BLaER1 (cell line): ENCODE results near the gene ZAR1.

Experiments
- H3K27ac ChIP-seq: shearing (Covaris generic); formaldehyde crosslinking; 2 replicates; pipeline ENCODE4 v1.8.1; 2022
- H3K27me3 ChIP-seq: shearing (Covaris generic); formaldehyde crosslinking; 2 replicates; pipeline ENCODE4 v1.8.1; 2022
- H3K36me3 ChIP-seq: shearing (Covaris generic); formaldehyde crosslinking; 2 replicates; pipeline ENCODE4 v1.8.1; 2022
- H3K4me1 ChIP-seq: shearing (Covaris generic); formaldehyde crosslinking; 2 replicates; pipeline ENCODE4 v1.8.1; 2022
- H3K4me2 ChIP-seq: shearing (Covaris generic); formaldehyde crosslinking; 2 replicates; pipeline ENCODE4 v1.8.1; 2022
- H3K4me3 ChIP-seq: shearing (Covaris generic); formaldehyde crosslinking; 2 replicates; pipeline ENCODE4 v1.8.1; 2022
- H3K9ac ChIP-seq: shearing (Covaris generic); formaldehyde crosslinking; 2 replicates; pipeline ENCODE4 v1.8.1; 2022
- H3K9me3 ChIP-seq: shearing (Covaris generic); formaldehyde crosslinking; 2 replicates; pipeline ENCODE4 v1.8.1; 2022
- H4K20me1 ChIP-seq: shearing (Covaris generic); formaldehyde crosslinking; 2 replicates; pipeline ENCODE4 v1.8.1; 2022
- Cebpa-rat ChIP-seq: shearing (Covaris generic); IDR thresholded peaks from 2 replicates; pipeline ENCODE4 v1.8.1; 2022

The ZAR1 gene

GRCh38 chr4:48467891-48468290 lies 22.2 kb upstream of the ZAR1 start:
- Histone ChIP-seq H3K4me3 (no peak overlapping the region), H3K4me1 (peaks cover 20% of the 10 kb centered on the region), H3K9me3 (no peaks in the 10 kb centered on the region), H3K27me3 (no peaks in the 10 kb centered on the region), H3K9ac (no peak overlapping the region), H3K27ac (no peak overlapping the region), H3K4me2 (peak overlapping the region; percentile 55), H3K36me3 (no peaks in the 10 kb centered on the region), H4K20me1 (no peaks in the 10 kb centered on the region)
- TF ChIP-seq Cebpa-rat: no peak

- H3K4me2 ChIP-seq: no peak overlapping the region
- no peak overlapping the region for H3K9ac ChIP-seq
- no peak overlapping the region for H3K27ac ChIP-seq
- TF ChIP-seq Cebpa-rat: no peak
- no peaks in the 10 kb centered on the region for H3K36me3 ChIP-seq
- no peaks in the 10 kb centered on the region for H3K27me3 ChIP-seq
- no peak overlapping the region for H3K4me3 ChIP-seq
- H3K9me3 ChIP-seq: no peaks in the 10 kb centered on the region
- H4K20me1 ChIP-seq: no peaks in the 10 kb centered on the region
- H3K4me1 ChIP-seq: peaks cover 20% of the 10 kb centered on the region
These were observed 19.9 kb upstream of the ZAR1 start for GRCh38 chr4:48470137-48470536.

GRCh38 chr4:48470570-48470969 lies 19.5 kb upstream of the ZAR1 start:
- H3K27ac ChIP-seq: no peak overlapping the region
- H3K4me2 ChIP-seq: no peak overlapping the region
- H3K9me3 ChIP-seq: no peaks in the 10 kb centered on the region
- TF ChIP-seq Cebpa-rat: no peak
- no peaks in the 10 kb centered on the region for H3K36me3 ChIP-seq
- no peak overlapping the region for H3K9ac ChIP-seq
- H3K4me3 ChIP-seq: no peak overlapping the region
- peaks cover 20% of the 10 kb centered on the region for H3K4me1 ChIP-seq
- no peaks in the 10 kb centered on the region for H3K27me3 ChIP-seq
- H4K20me1 ChIP-seq: no peaks in the 10 kb centered on the region

GRCh38 chr4:48472794-48473193 lies 17.3 kb upstream of the ZAR1 start:
- H3K9ac ChIP-seq: no peak overlapping the region
- no peaks in the 10 kb centered on the region for H4K20me1 ChIP-seq
- H3K4me3 ChIP-seq: no peak overlapping the region
- no peaks in the 10 kb centered on the region for H3K27me3 ChIP-seq
- H3K4me1 ChIP-seq: peaks cover 8% of the 10 kb centered on the region
- no peak for TF ChIP-seq Cebpa-rat
- no peak overlapping the region for H3K4me2 ChIP-seq
- H3K9me3 ChIP-seq: no peaks in the 10 kb centered on the region
- no peaks in the 10 kb centered on the region for H3K36me3 ChIP-seq
- no peak overlapping the region for H3K27ac ChIP-seq

GRCh38 chr4:48475770-48476169 lies 14.3 kb upstream of the ZAR1 start:
- no peak overlapping the region for H3K4me3 ChIP-seq
- peaks cover 16% of the 10 kb centered on the region for H3K4me1 ChIP-seq
- no peak overlapping the region for H3K27ac ChIP-seq
- H3K9ac ChIP-seq: no peak overlapping the region
- no peaks in the 10 kb centered on the region for H3K27me3 ChIP-seq
- no peak for TF ChIP-seq Cebpa-rat
- no peaks in the 10 kb centered on the region for H3K36me3 ChIP-seq
- no peaks in the 10 kb centered on the region for H4K20me1 ChIP-seq
- no peak overlapping the region for H3K4me2 ChIP-seq
- no peaks in the 10 kb centered on the region for H3K9me3 ChIP-seq

- H3K36me3 ChIP-seq: 0 out of 2 replicates have a peak, but pooled peaks cover under 1% of the 10 kb centered on the region
These were observed 11.8 kb upstream of the ZAR1 start for GRCh38 chr4:48478273-48478672.

GRCh38 chr4:48481581-48481980 lies 8.5 kb upstream of the ZAR1 start:
- no peak overlapping the region for H3K27ac ChIP-seq
- 0 out of 2 replicates have a peak, but pooled peaks cover 7% of the 10 kb centered on the region for H3K36me3 ChIP-seq
- peaks cover 31% of the 10 kb centered on the region for H3K4me1 ChIP-seq
- H3K9me3 ChIP-seq: peaks cover 29% of the 10 kb centered on the region
- no peak overlapping the region for H3K4me3 ChIP-seq
- no peak overlapping the region for H3K9ac ChIP-seq
- H3K4me2 ChIP-seq: peak overlapping the region; percentile 43
- H3K27me3 ChIP-seq: peaks cover 32% of the 10 kb centered on the region
- no peaks in the 10 kb centered on the region for H4K20me1 ChIP-seq
- TF ChIP-seq Cebpa-rat: no peak

More at GRCh38 chr4:48478273-48478672, 11.8 kb upstream of the ZAR1 start:
- H3K4me2 ChIP-seq: no peak overlapping the region
- H4K20me1 ChIP-seq: no peaks in the 10 kb centered on the region
- no peak overlapping the region for H3K4me3 ChIP-seq
- peaks cover 12% of the 10 kb centered on the region for H3K27me3 ChIP-seq
- peaks cover 31% of the 10 kb centered on the region for H3K4me1 ChIP-seq
- no peak overlapping the region for H3K27ac ChIP-seq
- H3K9me3 ChIP-seq: peaks cover 10% of the 10 kb centered on the region
- H3K9ac ChIP-seq: no peak overlapping the region
- no peak for TF ChIP-seq Cebpa-rat

GRCh38 chr4:48483006-48483776 lies 6.9 kb upstream of the ZAR1 start, which contains the start of gene SLC10A4:
TSS of gene SLC10A4 (plus strand) at chr4:48483343. CDS start at chr4:48483562, 219 bp downstream.
- Histone ChIP-seq H3K4me3 (no peak within 1 kb of the TSS), H3K36me3 (0 out of 2 replicates have a peak, but pooled peaks cover 7% of the 10 kb centered on the region), H4K20me1 (no peaks in the 10 kb centered on the region), H3K4me1 (peaks cover 27% of the 10 kb centered on the region), H3K27ac (no peak within 1 kb of the TSS), H3K4me2 (peak within 1 kb of the TSS; percentile 43; the same call in 1 of the 2 replicates), H3K9me3 (peaks cover 29% of the 10 kb centered on the region), H3K27me3 (peaks cover 37% of the 10 kb centered on the region), H3K9ac (no peak within 1 kb of the TSS)
- TF ChIP-seq Cebpa-rat: no peak

GRCh38 chr4:48483777-48484493 lies 6.1 kb upstream of the ZAR1 start:
- Histone ChIP-seq H3K4me3 (no peak overlapping the region), H4K20me1 (no peaks in the 10 kb centered on the region), H3K9me3 (peaks cover 29% of the 10 kb centered on the region), H3K36me3 (0 out of 2 replicates have a peak, but pooled peaks cover 7% of the 10 kb centered on the region), H3K27me3 (peaks cover 44% of the 10 kb centered on the region), H3K27ac (no peak overlapping the region), H3K4me2 (no peak overlapping the region), H3K4me1 (peaks cover 27% of the 10 kb centered on the region), H3K9ac (no peak overlapping the region)
- TF ChIP-seq Cebpa-rat: no peak

GRCh38 chr4:48484494-48485168 lies 5.4 kb upstream of the ZAR1 start:
- H3K4me2 ChIP-seq: no peak overlapping the region
- no peaks in the 10 kb centered on the region for H4K20me1 ChIP-seq
- peaks cover 32% of the 10 kb centered on the region for H3K9me3 ChIP-seq
- no peak for TF ChIP-seq Cebpa-rat
- peaks cover 27% of the 10 kb centered on the region for H3K4me1 ChIP-seq
- H3K27ac ChIP-seq: no peak overlapping the region
- H3K27me3 ChIP-seq: peaks cover 51% of the 10 kb centered on the region
- 0 out of 2 replicates have a peak, but pooled peaks cover 7% of the 10 kb centered on the region for H3K36me3 ChIP-seq
- H3K4me3 ChIP-seq: no peak overlapping the region
- no peak overlapping the region for H3K9ac ChIP-seq
